Gastrocnemius medialis (tissue), 4 donors: Measurements from ENCODE around the gene NFYA.

Source experiments
- CTCF ChIP-seq, 5 experiments: fragments of 450-650 bp in 3 of 5; fragments of 200-600 bp in 2 of 5; sonication (generic) in 2 of 5; IDR thresholded peaks in 4 of 5; conservative IDR thresholded peaks in 1 of 5; 1 replicate in 4 of 5; 2 replicates in 1 of 5; pipeline ENCODE4 v1.5.1; 2016 to 2019; ENCODE audit warnings: antibody characterized with exemption in 5 of 5, mild to moderate bottlenecking in 3 of 5, moderate library complexity in 3 of 5
- POLR2A ChIP-seq, 2 donors: fragments of 450-650 bp; IDR thresholded peaks; one replicate each; pipeline ENCODE4 v1.6.1; 2017; ENCODE audit warnings: antibody characterized with exemption in 2 of 2, mild to moderate bottlenecking in 2 of 2, moderate library complexity in 2 of 2

DNA sequence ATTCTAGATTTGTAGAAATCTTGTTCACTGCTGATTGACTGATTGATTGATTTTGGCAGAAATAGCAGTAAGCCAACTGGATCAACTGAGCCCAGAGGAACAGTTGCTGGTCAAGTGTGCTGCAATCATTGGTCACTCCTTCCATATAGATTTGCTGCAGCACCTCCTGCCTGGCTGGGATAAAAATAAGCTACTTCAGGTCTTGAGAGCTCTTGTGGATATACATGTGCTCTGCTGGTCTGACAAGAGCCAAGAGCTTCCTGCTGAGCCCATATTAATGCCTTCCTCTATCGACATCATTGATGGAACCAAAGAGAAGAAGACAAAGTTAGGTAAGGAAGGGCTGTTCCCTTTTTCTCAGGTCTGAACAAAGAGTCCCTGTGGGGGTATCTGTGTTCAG, 50.1 kb downstream of the NFYA start:
- TF ChIP-seq CTCF (IDR thresholded peaks at IDR 0.05 in 4 of 5, conservative IDR thresholded peaks at IDR 0.05 in 1 of 5) (no peak), POLR2A (IDR thresholded peaks at IDR 0.05) (no peak)
